Stimulated activated CD4-positive, alpha-beta T cell treated with anti-CD3 and anti-CD28 coated beads, Interleukin-2, amount 100 ng/mL, for 4 hours (primary cell): ENCODE results near the gene ARHGAP33.
A peak's percentile ranks its signal among the peaks of the same experiment; 100 is the strongest.

Experiments
- DNase-seq: peaks from one replicate; pipeline ENCODE4 v3.0.0-alpha.2; 2020; ENCODE audit warnings: low read depth

Gene ARHGAP33

DNA sequence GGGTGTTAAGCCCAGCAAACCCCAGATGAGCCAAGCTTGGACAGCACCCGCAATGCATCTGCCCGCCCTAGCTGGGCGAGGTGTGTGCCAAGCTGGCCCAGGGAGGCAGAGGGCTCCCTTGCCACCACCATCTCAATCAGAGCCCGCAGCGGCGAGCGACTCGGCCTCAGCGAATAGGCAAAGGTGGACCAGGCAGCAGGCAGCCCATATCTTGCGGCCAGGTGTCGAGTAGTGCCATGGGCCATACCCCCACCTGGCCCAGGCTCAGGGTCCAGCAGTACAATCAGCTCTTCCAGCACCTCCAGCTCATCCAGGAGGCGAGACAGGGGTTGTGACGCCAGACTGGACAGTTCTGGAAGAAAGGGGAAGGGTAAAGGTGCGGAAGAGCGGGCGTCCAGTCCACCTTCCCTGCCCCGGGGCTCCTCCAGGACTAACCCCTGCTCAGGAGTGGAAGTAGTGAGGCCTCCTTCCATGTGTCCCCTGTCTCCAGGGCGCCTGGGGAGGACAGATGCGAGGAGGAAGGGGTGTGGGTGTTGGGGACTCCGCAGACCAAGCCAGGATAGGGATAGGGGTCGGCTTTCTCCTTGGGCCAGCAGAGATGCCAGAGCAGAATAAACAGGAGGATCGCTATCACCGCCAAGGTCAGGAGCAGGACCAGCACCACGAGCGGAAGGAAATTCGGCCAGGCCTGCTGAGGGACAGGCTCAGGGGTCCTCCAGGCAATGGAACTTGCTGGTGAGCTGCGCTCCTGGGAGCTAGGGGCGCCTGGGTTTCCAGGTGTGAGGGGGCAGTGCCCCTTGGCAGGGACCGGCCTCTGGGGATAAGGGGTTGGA lies 35.9 kb upstream of the ARHGAP33 start:
- DNase-seq, result no peak

DNA sequence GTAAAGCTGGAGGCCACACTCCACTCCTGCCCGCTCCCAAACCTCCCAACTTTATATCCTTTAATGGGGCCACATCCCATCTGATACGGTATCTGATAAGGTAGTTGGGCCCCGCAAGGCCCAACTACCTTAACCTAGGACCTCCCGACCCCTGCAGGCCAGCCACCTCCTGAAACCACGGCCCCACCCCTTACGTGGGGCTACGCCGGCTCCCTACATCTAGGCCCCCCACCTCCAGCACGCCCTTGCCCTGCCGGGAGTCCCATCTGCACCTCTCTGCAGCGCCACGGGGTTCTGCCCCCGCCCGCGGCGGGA lies 35.3 kb upstream of the ARHGAP33 start:
- no peak for DNase-seq

DNA sequence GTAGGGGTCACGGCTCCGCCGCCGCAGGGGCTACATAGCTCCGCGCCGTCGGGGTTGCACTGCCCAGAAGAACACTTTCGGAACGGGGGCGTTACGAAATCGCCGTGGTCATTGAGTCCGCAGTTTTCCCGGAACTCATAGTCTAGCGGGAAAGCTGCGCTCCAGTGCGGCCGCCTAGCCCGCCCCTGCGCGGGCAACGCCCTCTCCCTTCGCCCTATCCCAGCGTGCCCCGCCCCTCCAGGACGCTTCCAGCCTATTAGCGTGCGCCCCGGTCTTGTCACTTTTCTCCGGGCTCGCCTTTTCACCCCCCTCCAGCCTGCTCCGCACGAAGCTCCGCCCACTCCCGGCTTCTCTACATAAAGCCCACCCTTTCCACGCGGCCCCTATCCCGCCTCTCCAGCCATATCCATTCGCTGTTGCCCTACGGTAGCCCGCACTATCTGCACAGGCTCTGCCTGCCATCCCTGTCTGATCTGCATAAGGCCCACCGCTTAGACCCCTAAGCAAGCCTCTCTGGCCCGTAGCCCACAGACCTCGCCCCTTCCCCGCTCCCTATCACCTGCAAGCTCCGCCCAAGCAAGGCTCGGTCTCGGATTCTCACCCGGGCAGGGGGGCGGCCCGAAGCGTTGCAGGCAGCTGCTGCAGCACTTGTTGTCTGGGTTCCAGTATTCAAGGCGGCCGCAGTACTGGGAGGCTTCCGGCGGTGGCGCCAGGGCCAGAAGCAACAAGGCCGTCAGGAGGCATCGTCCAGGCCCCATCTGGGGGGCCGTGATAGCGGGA lies 34.8 kb upstream of the ARHGAP33 start:
- DNase-seq, result peak; percentile 91

DNA sequence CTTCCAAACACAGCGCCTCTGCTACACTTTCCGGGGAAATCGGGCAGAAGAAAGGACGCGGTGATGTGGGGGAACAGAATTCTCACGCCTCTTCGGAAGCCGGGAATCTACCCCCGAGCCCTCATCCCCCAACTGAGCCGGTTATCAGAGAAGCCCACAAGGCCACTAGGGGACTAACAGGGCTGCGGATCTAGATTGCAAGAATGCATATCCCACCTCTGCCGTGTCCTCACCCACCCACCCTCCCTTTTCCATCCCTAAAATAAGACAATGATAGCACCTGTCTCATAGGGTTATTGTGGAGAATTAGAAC lies 34.2 kb upstream of the ARHGAP33 start:
- DNase-seq, result no peak

DNA sequence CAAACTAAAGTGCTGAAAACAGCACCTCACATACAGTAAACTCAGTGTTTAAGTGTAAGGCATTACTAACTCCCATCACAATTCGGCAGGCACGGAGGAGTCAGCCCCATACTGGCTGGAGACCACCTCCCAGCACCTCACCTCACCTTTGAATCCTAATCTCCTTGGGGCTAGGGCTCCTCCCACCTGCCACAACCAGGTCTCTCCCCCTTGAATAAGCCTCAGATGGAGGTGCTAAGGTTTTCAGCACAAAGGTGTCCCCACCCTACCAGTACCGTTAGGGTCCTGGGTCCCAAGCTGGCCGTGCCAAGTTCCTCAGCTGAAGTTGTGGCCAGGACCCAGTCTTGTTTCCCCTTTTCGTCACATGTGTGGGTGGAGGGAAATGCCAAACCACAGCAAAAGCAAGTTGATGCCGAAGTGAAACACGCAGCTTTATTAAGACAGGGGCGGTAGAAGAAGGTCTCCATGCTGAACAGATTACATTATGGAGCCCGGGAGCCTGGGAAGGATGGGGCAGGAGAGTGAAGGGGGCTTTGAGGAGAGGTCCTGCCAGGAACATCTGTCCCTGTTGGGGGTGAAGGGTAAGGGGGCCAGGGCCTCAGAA lies 33.1 kb upstream of the ARHGAP33 start, which contains the start of gene IGFLR1:
Gene IGFLR1, minus strand, starts transcription at position 332 of the 604 bp plus-strand sequence. CDS start 1,272 bp downstream, outside the sequence.
- DNase-seq, result peak; percentile 66

DNA sequence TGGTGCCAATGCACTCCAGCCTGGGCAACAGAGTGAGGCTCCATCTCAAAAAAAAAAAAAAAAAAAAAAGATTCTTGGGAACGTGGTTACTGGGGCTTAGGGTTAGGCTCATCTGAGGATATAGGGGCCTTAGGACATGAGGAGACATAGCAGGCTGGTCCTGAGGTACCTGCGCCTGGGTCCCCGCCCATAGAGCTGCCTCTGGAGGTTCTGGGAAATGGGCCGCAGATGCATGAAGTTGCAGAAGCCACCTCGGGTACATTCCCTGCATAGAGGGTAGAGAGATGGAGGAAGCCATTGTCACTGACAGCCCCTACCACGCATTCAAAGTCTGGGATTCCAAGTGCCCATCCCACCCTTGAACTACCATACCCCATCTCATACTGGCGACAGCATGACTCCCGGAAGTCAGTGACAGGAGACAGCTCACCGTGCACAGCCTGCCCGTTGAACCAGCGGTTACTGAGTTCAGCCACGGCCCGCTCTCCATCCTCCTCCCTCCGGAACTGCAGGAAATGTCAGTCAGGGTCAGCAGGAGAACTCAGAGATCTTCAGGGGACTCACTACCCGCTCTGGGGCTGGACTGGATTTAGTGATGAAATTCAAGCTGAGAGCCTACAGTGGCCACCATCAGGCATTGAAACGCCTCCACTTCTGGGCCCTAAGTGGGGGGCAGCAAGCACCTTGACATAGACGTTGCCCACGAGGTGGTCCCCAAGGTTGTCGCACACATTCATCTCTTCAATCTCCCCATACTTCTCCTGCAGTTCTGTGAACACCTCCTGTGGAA lies 31.5 kb upstream of the ARHGAP33 start:
- DNase-seq, result no peak

DNA sequence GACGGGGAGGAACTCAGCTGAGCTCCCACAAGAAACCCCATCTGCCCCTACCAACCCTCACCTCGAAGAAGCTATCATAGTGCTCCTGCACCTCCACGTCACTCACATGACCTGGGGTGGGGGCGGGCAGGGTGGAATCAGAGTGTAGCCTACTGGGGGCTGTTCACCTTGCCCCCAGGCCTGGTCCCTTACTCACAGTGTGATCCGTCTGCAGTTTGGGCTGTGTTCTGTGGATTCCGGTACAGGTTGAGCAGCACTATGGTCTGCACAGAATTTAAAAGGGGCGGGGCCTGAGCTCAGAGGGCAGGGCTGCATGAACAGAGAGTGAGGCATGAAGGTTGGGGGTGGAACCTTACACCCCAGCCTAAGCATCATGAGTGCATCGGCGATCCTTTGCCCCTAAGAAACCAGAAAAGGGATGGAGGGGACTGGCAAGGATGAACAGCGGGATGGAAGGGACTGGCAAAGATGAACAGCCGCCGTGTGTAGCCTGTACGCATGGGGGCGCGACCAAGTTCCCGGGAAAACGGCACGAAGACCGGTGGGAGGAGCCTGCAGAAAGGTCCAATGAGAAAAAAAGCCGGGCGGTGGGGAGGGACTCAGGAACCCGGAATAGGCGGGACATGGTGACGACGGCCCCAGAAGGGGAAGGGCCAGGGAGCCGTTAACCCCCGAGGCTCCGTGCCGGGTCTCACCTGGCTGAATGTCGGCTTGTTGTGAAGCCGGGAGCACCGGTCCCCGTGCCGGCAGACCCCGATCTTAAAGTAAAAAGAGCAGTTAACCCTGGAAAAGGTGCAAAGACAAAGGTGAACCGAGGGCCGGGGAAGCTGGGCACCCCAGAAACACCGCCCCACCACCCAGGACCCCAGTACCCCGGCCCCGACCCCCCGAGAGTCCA lies 30.7 kb upstream of the ARHGAP33 start:
- peak; percentile 90 for DNase-seq

DNA sequence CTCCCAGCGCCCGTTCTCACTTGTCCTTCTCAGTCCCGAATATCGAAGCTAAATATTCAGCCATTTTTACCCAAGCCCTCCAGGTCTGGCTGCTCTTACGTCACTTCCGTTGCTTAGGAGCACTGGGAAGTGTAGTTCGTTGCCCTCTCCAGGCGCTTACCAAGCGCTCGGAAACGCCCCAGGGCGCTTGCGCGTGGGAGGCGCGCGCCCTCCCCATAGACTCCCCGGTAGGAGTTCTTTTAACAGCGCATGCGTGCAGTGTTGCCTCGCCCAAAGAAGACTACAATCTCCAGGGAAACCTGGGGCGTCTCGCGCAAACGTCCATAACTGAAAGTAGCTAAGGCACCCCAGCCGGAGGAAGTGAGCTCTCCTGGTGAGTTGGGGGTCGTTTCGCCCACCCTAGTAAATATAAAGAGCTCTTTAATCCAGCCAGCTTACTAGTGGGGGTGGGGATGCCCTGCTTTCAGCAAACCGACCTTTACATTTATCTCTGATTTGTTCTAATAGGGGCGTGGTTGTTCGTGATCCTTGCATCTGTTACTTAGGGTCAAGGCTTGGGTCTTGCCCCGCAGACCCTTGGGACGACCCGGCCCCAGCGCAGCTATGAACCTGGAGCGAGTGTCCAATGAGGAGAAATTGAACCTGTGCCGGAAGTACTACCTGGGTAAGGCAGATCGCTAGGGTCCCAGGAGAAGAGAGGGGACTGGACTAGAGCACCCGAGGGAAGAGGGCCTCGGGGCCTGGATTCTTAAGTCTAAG lies 29.9 kb upstream of the ARHGAP33 start, which contains the start of the genes PSENEN and U2AF1L4:
Gene PSENEN, plus strand, starts transcription at position 324 of the 759 bp plus-strand sequence. Its CDS starts 280 bp downstream, at position 604.
Gene U2AF1L4, minus strand, starts transcription at position 91 of the 759 bp plus-strand sequence. Its CDS starts 27 bp downstream, at position 64.
- peak; percentile 95 for DNase-seq

DNA sequence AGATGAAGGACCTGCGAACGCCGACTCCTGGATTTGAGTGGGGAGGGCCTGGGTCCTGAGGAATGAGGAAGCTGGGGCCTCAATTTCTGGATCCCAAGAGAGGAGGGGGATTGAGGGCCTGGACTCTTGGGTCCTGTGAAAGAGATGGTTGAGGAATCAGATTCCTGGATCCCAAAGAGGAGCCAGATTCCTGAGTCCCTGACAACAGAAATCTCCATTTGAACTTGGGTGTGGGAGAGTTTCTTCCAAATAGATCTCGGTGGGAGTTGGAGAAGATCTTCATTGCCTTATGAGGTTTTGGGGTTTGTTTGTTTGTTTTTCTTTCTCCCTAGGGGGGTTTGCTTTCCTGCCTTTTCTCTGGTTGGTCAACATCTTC lies 29.3 kb upstream of the ARHGAP33 start:
- no peak for DNase-seq

DNA sequence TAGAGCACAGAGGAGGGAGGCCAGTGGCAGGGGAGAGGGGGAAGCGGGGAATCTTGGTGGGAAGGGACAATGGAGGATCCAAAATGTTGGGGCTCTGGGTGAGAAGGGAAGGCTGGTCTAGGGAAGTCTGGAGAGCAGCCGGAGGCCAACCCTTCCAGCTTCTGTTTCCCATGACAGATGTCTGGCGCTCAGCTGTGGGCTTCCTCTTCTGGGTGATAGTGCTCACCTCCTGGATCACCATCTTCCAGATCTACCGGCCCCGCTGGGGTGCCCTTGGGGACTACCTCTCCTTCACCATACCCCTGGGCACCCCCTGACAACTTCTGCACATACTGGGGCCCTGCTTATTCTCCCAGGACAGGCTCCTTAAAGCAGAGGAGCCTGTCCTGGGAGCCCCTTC lies 28.8 kb upstream of the ARHGAP33 start:
- DNase-seq, result no peak

DNA sequence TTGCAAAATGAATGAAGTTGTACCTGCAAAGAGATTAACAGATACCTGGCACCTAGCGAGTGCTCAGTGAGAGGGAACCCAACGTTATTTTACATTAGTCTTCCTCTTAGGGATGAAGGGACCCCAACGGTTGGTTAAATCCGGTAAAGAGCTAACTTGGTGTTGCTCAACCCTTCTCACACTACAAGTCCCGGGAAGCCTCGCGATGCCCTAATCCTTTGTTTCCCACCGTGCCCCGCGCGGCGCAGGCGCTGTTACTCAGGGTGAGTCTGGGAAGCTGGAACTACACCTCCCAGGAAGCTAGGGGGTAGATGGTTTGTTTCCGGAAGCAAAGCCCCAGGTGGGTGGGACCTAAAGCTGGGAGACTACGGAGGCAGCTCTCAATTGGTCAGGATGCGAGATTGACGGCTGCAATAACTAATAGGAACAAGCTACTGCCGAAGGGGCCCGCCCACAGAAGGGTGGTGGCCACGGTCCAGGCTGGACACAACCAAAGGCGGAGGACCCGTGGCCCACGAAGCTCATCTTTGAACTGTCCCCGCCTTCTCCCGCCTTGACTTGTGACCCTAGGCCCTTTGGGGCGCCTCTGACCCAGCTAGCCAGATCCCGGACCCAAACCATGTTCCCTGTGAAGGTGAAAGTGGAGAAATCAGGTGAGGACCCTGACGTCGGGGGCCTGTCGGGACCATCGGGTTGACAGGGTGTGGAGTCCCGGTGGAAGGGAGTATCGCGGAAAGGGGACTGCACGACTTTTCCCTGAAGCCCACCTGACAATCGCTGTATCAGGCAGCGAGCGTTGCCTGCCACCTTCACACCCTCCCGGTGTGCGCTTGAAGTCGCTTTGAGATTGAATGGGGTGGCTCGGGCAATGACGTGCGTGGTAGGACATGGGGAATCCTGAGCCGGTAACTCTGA lies 27.0 kb upstream of the ARHGAP33 start, which contains the start of gene LIN37:
Gene LIN37, plus strand, starts transcription at position 471 of the 915 bp plus-strand sequence. Its CDS starts 149 bp downstream, at position 620.
- peak; percentile 98 for DNase-seq

DNA sequence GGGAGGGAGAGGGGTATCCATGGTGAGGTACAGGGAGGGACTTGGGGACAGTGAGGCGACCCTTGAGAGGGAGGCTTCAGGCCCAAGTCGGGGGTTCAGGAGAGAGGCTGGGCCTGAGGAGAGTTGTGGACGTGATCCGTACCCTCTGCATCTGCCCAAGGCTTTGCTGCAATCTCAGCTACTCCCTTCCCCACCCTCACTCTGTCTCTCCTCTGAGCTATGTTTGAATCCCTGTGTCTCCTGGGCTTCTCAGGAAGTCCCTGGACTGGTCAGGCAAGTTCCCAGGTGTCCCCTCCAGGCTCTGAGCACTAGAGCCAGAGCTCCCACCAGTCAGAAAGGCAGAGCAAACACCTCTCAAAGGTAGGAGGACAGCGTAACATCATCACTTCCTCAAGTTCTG lies 25.2 kb upstream of the ARHGAP33 start:
- DNase-seq, result no peak

DNA sequence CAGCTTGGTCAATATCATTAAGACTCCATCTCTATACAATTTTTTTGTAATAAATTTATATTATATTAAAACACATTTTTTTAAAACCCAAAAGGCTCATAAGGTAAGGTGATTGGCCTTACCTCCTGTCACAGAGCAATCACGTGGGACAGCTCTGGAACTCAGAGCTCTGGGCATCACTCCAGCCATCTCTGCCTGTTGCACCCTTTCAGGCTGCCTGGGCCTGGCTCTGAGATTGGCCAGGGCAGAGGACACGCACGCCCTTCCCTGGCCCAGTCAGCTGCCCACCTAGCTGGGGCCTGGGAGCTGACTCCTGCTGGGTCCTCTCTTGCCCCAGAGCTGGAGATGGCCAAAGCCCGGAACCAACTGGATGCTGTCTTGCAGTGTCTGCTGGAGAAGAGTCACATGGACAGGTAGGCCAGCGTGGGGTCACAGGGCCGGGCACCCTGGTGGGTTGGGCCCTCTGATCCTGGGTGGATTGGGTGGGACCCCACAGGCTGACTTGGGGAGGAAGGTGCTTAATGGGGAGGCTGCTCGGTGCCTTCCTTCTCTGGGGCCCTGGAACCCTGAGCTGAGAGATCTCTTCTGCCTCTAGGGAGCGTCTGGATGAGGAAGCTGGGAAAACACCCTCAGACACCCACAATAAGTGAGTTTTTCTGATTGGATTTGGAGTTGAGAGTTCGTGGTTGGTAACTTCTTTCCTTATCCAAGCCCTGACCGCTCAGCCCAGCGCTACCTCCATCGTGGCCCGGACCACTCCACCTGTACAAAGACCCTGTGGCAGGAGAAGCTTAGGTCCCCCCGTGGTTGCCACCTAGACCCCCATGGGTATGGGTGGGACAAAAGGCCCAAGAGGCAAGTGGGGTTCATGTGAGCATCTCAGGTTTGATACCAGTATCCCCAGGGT lies 23.3 kb upstream of the ARHGAP33 start:
- no peak for DNase-seq

DNA sequence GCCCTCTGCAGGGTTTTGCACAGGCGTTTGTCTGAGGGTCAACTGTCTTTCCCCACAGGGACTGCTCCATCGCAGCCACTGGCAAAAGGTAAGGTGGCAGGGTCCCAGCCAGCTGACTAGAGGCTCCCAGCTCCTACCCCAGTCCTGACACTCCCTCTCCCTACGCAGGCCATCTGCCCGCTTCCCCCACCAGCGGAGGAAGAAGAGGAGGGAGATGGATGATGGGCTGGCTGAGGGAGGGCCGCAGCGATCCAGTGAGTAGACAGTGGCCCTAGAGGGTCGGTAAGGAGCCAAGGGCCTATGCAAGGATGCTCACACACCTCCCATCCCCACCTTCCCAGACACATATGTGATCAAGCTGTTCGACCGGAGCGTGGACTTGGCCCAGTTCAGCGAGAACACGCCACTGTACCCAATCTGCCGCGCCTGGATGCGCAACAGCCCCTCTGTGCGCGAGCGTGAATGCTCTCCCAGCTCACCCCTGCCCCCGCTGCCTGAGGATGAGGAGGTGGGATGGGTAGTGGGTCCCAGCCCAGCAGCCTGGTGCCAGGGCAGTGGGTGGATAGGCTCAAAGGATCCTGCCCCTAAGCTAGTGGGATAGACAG lies 22.5 kb upstream of the ARHGAP33 start:
- DNase-seq, result no peak

DNA sequence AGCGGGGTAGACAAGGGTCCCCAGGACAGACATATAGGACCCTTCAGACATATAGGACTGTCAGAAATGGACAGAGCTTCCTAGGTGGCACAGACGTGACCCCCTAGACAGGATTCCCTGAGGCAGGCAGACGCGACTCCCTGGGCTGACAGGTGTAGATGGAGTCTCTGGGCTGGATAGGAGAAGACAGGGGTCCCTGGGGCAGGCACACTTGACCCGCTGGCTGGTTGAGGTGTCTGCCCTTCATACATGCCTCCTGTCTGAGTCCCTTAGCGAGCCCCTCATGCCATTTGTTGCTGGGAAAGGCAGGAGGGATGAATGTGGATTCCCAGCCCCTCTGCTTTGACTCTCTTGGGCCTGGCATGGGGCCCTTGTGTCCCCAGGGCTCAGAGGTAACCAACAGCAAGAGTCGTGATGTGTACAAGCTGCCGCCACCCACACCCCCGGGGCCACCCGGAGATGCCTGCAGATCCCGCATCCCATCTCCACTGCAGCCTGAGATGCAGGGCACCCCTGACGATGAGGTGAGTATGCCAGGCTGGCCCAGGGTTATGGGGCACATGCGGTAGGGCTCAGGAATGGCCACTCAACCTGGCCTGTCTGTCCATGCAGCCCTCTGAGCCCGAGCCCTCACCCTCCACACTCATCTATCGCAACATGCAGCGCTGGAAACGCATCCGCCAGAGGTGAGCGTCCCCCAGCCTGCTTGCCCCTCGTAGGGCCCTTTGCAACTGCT lies 21.6 kb upstream of the ARHGAP33 start:
- DNase-seq, result no peak

DNA sequence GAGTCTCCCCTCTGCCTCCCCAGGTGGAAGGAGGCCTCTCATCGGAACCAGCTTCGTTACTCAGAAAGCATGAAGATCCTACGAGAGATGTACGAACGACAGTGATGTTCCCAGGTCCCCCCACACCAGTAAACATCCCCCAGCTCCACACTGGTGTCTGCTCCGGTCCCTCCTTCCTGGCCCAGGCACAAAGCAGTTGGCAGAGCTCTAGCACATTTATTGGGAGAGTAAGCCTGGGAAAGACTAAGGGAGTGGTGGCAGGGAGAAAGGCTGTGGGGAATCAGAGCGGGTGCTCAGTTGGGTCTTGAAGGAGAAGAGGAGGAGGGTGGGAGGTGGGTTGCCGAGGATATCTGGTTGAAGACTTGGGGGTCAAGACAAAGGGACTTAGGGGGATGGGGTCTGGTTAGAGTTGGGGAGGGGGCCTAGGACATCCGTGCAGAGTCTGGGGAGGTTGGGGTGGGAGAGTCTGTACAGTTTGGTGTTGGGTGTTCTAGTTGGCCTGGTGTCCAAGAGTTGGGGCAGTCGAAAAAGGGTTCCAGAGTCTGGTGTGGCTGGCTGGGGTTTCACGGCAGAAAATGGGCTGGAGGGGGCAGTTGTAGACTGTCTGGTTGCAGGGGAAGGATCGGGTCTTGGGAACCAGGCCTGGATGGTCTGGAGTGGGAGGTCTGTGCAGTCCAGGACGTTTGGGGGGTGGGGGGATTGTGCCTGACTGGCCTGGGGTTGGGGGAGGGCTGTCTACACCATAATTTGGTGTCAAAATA lies 20.8 kb upstream of the ARHGAP33 start:
- no peak for DNase-seq
